OCI-LY1 (cell line): ENCODE results near the gene LYVE1.

Experiments
- H2AFZ ChIP-seq: fragments of 200-600 bp; sonication (generic), shearing (Covaris generic); 2 replicates; pipeline ENCODE4 v1.6.0; 2014; ENCODE audit warnings: antibody characterized with exemption, mild to moderate bottlenecking, low read length
- H3F3A ChIP-seq: fragments of 200-600 bp; sonication (generic), shearing (Covaris generic); 2 replicates; pipeline ENCODE4 v1.6.0; 2014; ENCODE audit warnings: mild to moderate bottlenecking, antibody characterized with exemption, low read length, moderate library complexity; ENCODE audit not compliant: insufficient read depth
- H3K27ac ChIP-seq: fragments of 200-600 bp; sonication (generic); 2 replicates; pipeline ENCODE4 v1.5.1; 2014; ENCODE audit warnings: low read length, mixed run types, mild to moderate bottlenecking, low read depth; ENCODE audit not compliant: poor library complexity, severe bottlenecking
- H3K27me3 ChIP-seq: fragments of 200-600 bp; sonication (generic); 2 replicates; pipeline ENCODE4 v1.6.0; 2014; ENCODE audit warnings: antibody characterized with exemption, mild to moderate bottlenecking, low read length, moderate library complexity; ENCODE audit not compliant: insufficient read depth
- H3K36me3 ChIP-seq: fragments of 200-600 bp; sonication (generic); 2 replicates; pipeline ENCODE4 v1.6.1; 2014; ENCODE audit warnings: mild to moderate bottlenecking, antibody characterized with exemption, low read length, moderate library complexity, mixed read lengths; ENCODE audit not compliant: insufficient read depth
- H3K4me1 ChIP-seq: fragments of 200-600 bp; sonication (generic); 2 replicates; pipeline ENCODE4 v1.5.1; 2014; ENCODE audit warnings: mild to moderate bottlenecking, low read length, moderate library complexity; ENCODE audit not compliant: insufficient read depth, severe bottlenecking
- H3K4me2 ChIP-seq: fragments of 200-600 bp; sonication (generic), shearing (Covaris generic); 2 replicates; pipeline ENCODE4 v1.6.1; 2014; ENCODE audit warnings: low read length
- H3K4me3 ChIP-seq: fragments of 200-600 bp; sonication (generic); 2 replicates; pipeline ENCODE4 v1.5.1; 2014; ENCODE audit warnings: low read length, low read depth, mild to moderate bottlenecking, mixed read lengths; ENCODE audit not compliant: poor library complexity, severe bottlenecking
- H3K79me2 ChIP-seq: fragments of 200-600 bp; shearing (Covaris generic); 2 replicates; pipeline ENCODE4 v1.6.1; 2016; ENCODE audit warnings: mixed run types, low read length, mixed read lengths; ENCODE audit not compliant: insufficient read depth
- H3K9ac ChIP-seq: fragments of 200-600 bp; sonication (generic), shearing (Covaris generic); 2 replicates; pipeline ENCODE4 v1.6.1; 2014; ENCODE audit warnings: mild to moderate bottlenecking, low read length, mixed read lengths
- H3K9me2 ChIP-seq: fragments of 200-600 bp; sonication (generic), shearing (Covaris generic); 2 replicates; pipeline ENCODE4 v1.6.1; 2014; ENCODE audit warnings: low read depth, mild to moderate bottlenecking, low read length, mixed read lengths
- H3K9me3 ChIP-seq: fragments of 200-600 bp; shearing (Covaris generic); 2 replicates; pipeline ENCODE4 v1.6.1; 2014; ENCODE audit warnings: low read length, mixed read lengths
- H4K20me1 ChIP-seq: fragments of 200-600 bp; sonication (generic), shearing (Covaris generic); 2 replicates; pipeline ENCODE4 v1.6.0; 2016; ENCODE audit warnings: mild to moderate bottlenecking, low read length; ENCODE audit not compliant: insufficient read depth
- EZH2 ChIP-seq: fragments of 200-600 bp; sonication (generic), shearing (Covaris generic); IDR thresholded peaks from 2 replicates; pipeline ENCODE4 v1.8.0; 2017; ENCODE audit warnings: borderline replicate concordance, mixed run types, mild to moderate bottlenecking, antibody characterized with exemption, low read length, moderate library complexity, mixed read lengths
- TF ChIP-seq, protein P1 (sequence below): fragments of 200-600 bp; sonication (generic), shearing (Covaris generic); IDR thresholded peaks from 2 replicates; pipeline ENCODE4 v1.5.1; 2017; ENCODE audit warnings: mild to moderate bottlenecking, antibody characterized with exemption, low read length, moderate library complexity, mixed read lengths

The LYVE1 gene

DNA sequence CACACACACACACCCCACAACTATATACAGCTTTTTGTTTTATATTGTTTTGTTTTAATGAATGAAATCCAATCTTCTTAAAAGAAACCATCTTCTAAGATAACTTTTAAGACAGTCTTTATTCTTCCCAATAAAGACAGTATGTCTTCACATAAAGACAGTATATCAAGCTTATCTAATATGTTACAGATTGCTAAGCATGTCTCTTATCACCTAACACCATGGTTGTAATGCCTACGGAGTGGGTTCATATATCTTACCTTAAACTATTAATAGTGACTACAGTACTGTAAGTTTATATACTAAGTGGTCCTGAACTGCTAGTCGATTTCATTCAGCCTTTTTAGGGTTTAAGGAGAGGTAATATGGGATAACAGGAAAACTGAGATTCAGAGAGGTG, 35.9 kb downstream of the LYVE1 start:
- Histone ChIP-seq H2AFZ (no peak overlapping the region), H3K79me2 (no peaks in the 10 kb centered on the region), H3K9me2 (no peaks in the 10 kb centered on the region), H3K27ac (no peak overlapping the region), H4K20me1 (no peaks in the 10 kb centered on the region), H3K9me3 (no peaks in the 10 kb centered on the region), H3K27me3 (no peaks in the 10 kb centered on the region), H3K4me1 (no peaks in the 10 kb centered on the region), H3K4me2 (no peak overlapping the region), H3F3A (no peaks in the 10 kb centered on the region), H3K36me3 (peaks cover 9% of the 10 kb centered on the region; the same call in 1 of the 2 replicates), H3K9ac (no peak overlapping the region), H3K4me3 (no peak overlapping the region)
- no peak for TF ChIP-seq EZH2
- TF ChIP-seq, protein P1, sequence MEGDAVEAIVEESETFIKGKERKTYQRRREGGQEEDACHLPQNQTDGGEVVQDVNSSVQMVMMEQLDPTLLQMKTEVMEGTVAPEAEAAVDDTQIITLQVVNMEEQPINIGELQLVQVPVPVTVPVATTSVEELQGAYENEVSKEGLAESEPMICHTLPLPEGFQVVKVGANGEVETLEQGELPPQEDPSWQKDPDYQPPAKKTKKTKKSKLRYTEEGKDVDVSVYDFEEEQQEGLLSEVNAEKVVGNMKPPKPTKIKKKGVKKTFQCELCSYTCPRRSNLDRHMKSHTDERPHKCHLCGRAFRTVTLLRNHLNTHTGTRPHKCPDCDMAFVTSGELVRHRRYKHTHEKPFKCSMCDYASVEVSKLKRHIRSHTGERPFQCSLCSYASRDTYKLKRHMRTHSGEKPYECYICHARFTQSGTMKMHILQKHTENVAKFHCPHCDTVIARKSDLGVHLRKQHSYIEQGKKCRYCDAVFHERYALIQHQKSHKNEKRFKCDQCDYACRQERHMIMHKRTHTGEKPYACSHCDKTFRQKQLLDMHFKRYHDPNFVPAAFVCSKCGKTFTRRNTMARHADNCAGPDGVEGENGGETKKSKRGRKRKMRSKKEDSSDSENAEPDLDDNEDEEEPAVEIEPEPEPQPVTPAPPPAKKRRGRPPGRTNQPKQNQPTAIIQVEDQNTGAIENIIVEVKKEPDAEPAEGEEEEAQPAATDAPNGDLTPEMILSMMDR: no peak

DNA sequence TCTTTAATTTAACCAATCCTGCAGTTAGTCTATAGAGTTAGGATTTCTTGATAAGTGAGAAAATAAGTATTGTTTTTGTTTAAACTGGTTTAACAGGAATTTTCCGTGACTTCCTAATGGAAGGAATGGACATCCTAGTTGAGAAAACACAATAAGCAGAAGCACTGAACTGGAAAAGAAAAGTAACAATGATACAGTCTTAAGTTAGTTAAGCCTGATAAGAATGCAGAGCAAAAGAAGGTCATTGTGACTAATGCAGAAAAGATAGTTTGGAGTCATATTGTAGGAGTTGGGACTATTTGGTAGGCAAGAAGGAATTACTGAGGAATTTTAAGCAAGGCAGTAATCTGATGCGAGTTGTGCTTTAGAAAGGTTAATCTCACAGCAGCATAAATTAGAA, 39.2 kb downstream of the LYVE1 start:
- TF ChIP-seq, protein P1: no peak
- no peak for TF ChIP-seq EZH2
- Histone ChIP-seq H3K36me3 (peaks cover 14% of the 10 kb centered on the region; the same call in 1 of the 2 replicates), H3K4me1 (no peaks in the 10 kb centered on the region), H3K27ac (no peak overlapping the region), H3K9me2 (no peaks in the 10 kb centered on the region), H3K9ac (no peak overlapping the region), H3K79me2 (no peaks in the 10 kb centered on the region), H3K4me2 (no peak overlapping the region), H3K27me3 (no peaks in the 10 kb centered on the region), H3K4me3 (no peak overlapping the region), H3F3A (no peaks in the 10 kb centered on the region), H3K9me3 (no peaks in the 10 kb centered on the region), H4K20me1 (no peaks in the 10 kb centered on the region), H2AFZ (no peak overlapping the region)

DNA sequence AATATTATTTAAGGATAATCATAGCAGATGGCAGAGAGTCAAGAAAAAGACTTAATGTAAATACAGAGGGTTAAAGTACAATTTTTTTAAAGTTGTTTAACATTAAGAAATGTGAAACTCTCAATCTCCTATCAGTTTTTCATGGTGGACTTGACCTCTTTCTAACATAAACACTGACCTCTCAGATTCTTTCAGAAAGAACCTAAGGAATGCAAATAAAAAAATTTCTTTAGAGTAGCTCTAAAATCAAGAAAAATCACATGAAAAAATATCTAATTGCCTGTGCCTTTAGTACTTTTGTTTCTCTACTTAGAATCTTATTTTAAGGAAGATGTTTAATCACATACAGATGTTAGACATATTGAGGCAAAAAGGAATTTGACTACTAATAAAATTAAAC, 40.3 kb downstream of the LYVE1 start:
- no peaks in the 10 kb centered on the region for H3K4me1 ChIP-seq
- no peaks in the 10 kb centered on the region for H3K27me3 ChIP-seq
- H4K20me1 ChIP-seq: no peaks in the 10 kb centered on the region
- H3K27ac ChIP-seq: no peak overlapping the region
- H3K36me3 ChIP-seq: peaks cover 16% of the 10 kb centered on the region; the same call in 1 of the 2 replicates
- TF ChIP-seq EZH2: no peak
- TF ChIP-seq, protein P1: no peak
- no peak overlapping the region for H3K4me2 ChIP-seq
- H3K79me2 ChIP-seq: no peaks in the 10 kb centered on the region
- no peaks in the 10 kb centered on the region for H3K9me2 ChIP-seq
- no peak overlapping the region for H2AFZ ChIP-seq
- H3K9ac ChIP-seq: no peak overlapping the region
- no peaks in the 10 kb centered on the region for H3F3A ChIP-seq
- no peaks in the 10 kb centered on the region for H3K9me3 ChIP-seq
- no peak overlapping the region for H3K4me3 ChIP-seq
